GM12878 (cell line): ENCODE measurements around the gene PTPN14. TPM values are rescaled to one million over a fixed set of nuclear protein-coding genes. Genes with fewer than 3 reads are reported as not detected.

ENCODE experiments used
- ATAC-seq: fragments of 200-7000 bp; cut with Tn5 transposase; 3 replicates; pipeline ENCODE4 v1.9.1; 2020; ENCODE audit warnings: mild to moderate bottlenecking, moderate library complexity
- BruUV-seq: library from RNA; stranded (reverse); fragments of 400-500 nt; replicated peaks from 2 replicates; lab custom pipeline; 2021; lab: Mats Ljungman, UMichigan
- CTCF ChIA-PET: fragments of 300-600 bp; sonication (Branson Sonifier 250); formaldehyde crosslinking; extraction: SDS; loops from one replicate; lab custom pipeline; 2021; ENCODE audit warnings: inconsistent platforms; lab: Yijun Ruan, JAX
- POLR2A ChIA-PET: fragments of 350-600 bp; formaldehyde crosslinking; extraction: SDS; loops from one replicate; lab custom pipeline; 2021; ENCODE audit warnings: inconsistent platforms; lab: Charles Lee
- RAD21 ChIA-PET: fragments of 300-600 bp; sonication (Branson Sonifier 250); formaldehyde crosslinking; loops from one replicate; lab custom pipeline; 2023; ENCODE audit warnings: antibody characterized with exemption; ENCODE audit not compliant: unreplicated experiment; lab: Charles Lee
- SMC1A ChIA-PET: fragments of 300-600 bp; sonication (Branson Sonifier 250); formaldehyde crosslinking; loops from one replicate; lab custom pipeline; 2023; ENCODE audit not compliant: unreplicated experiment, uncharacterized antibody; lab: Charles Lee
- DNase-seq: peaks from one replicate; pipeline ENCODE4 v3.0.0-alpha.2; 2011; ENCODE audit warnings: low read depth, low spot score
- FAIRE-seq: peaks from 3 replicates; lab custom pipeline; 2011; peaks lifted over from hg19 to GRCh38; lab: Jason Lieb, UNC
- H2AFZ ChIP-seq: 2 replicates; pipeline ENCODE4 v1.6.0; 2011; ENCODE audit warnings: low read depth, low read length, control low read depth; ENCODE audit not compliant: control insufficient read depth
- H3K27ac ChIP-seq: 2 replicates; pipeline ENCODE4 v1.5.1; 2011; ENCODE audit warnings: control low read depth; ENCODE audit not compliant: control insufficient read depth, insufficient read depth
- H3K27me3 ChIP-seq, 2 experiments: replicated peaks in 1 of 2; 2 replicates each; pipeline versions ENCODE4 v1.6.0 to v1.6.1; 2011; ENCODE audit warnings: low read length in 1 of 2; ENCODE audit not compliant: control insufficient read depth in 2 of 2, insufficient read depth in 2 of 2
- H3K36me3 ChIP-seq, 2 experiments: 2 replicates each; pipeline ENCODE4 v1.5.1; 2011; ENCODE audit warnings: low read length in 1 of 2; ENCODE audit not compliant: control insufficient read depth in 2 of 2, insufficient read depth in 2 of 2
- H3K4me1 ChIP-seq: 2 replicates; pipeline ENCODE4 v1.6.1; 2011; ENCODE audit warnings: mild to moderate bottlenecking, low read length, moderate library complexity, mixed read lengths; ENCODE audit not compliant: control insufficient read depth, insufficient read depth
- H3K4me2 ChIP-seq: 2 replicates; pipeline ENCODE4 v1.6.0; 2011; ENCODE audit warnings: control low read depth; ENCODE audit not compliant: control insufficient read depth, insufficient read depth
- H3K4me3 ChIP-seq: fragments of 200-600 bp; sonication (generic); 2 replicates; pipeline ENCODE4 v1.5.1; 2016
- H3K79me2 ChIP-seq: 2 replicates; pipeline ENCODE4 v1.6.0; 2011; ENCODE audit warnings: low read length; ENCODE audit not compliant: control insufficient read depth, insufficient read depth
- H3K9ac ChIP-seq: 2 replicates; pipeline ENCODE4 v1.8.0; 2011; ENCODE audit warnings: low read length, control low read depth, mixed read lengths; ENCODE audit not compliant: control insufficient read depth, insufficient read depth
- H3K9me3 ChIP-seq: replicated peaks from 3 replicates; pipeline ENCODE4 v1.5.1; 2011; ENCODE audit warnings: mild to moderate bottlenecking, low read length; ENCODE audit not compliant: control insufficient read depth, insufficient read depth
- H4K20me1 ChIP-seq: 2 replicates; pipeline ENCODE4 v1.6.0; 2011; ENCODE audit not compliant: control insufficient read depth, insufficient read depth
- BHLHE40 ChIP-seq, 2 experiments: fragments of 450-650 bp in 1 of 2; IDR thresholded peaks; 2 replicates each; pipeline ENCODE4 v1.6.1; 2011 to 2017; ENCODE audit warnings: low read depth in 2 of 2, borderline replicate concordance in 1 of 2, improper control_type of control experiment in 1 of 2, low read length in 1 of 2, mild to moderate bottlenecking in 1 of 2
- DPF2 ChIP-seq: fragments of 450-650 bp; IDR thresholded peaks from 2 replicates; pipeline ENCODE4 v1.6.1; 2017; ENCODE audit warnings: mild to moderate bottlenecking
- GATAD2B ChIP-seq: fragments of 450-650 bp; conservative IDR thresholded peaks from 2 replicates; pipeline ENCODE4 v1.6.1; 2017; ENCODE audit warnings: low read depth, mild to moderate bottlenecking, moderate library complexity
- IKZF2 ChIP-seq, 2 experiments: fragments of 450-650 bp; IDR thresholded peaks; 2 replicates each; pipeline ENCODE4 v1.6.1; 2017; ENCODE audit warnings: mild to moderate bottlenecking in 2 of 2, moderate library complexity in 2 of 2
- IRF5 ChIP-seq: fragments of 450-650 bp; IDR thresholded peaks from 2 replicates; pipeline ENCODE4 v1.6.1; 2017; ENCODE audit warnings: borderline replicate concordance
- MLLT1 ChIP-seq: fragments of 450-650 bp; IDR thresholded peaks from 2 replicates; pipeline ENCODE4 v1.6.1; 2016; ENCODE audit warnings: mild to moderate bottlenecking
- MTA2 ChIP-seq: fragments of 450-650 bp; IDR thresholded peaks from 2 replicates; pipeline ENCODE4 v1.6.1; 2016; ENCODE audit warnings: low read depth, mild to moderate bottlenecking, moderate library complexity
- MTA3 ChIP-seq: IDR thresholded peaks from 2 replicates; pipeline ENCODE4 v1.6.1; 2012; ENCODE audit warnings: low read length, inconsistent platforms, borderline replicate concordance
- NR2F1 ChIP-seq: fragments of 450-650 bp; conservative IDR thresholded peaks from 2 replicates; pipeline ENCODE4 v1.6.1; 2017; ENCODE audit warnings: mild to moderate bottlenecking
- RAD21 ChIP-seq: IDR thresholded peaks from 2 replicates; pipeline ENCODE4 v1.6.1; 2011; ENCODE audit warnings: mild to moderate bottlenecking, low read depth, low read length, moderate library complexity; ENCODE audit not compliant: insufficient read depth
- ZBTB11 ChIP-seq: fragments of 450-650 bp; formaldehyde crosslinking; IDR thresholded peaks from 2 replicates; pipeline ENCODE4 v1.5.0; 2022; ENCODE audit warnings: mild to moderate bottlenecking, missing genetic modification characterization
- ZBTB4 ChIP-seq: fragments of 450-650 bp; formaldehyde crosslinking; IDR thresholded peaks from 2 replicates; pipeline ENCODE4 v1.4.0; 2022; ENCODE audit warnings: mild to moderate bottlenecking, moderate library complexity
- ZNF384 ChIP-seq: IDR thresholded peaks from 2 replicates; pipeline ENCODE4 v1.6.1; 2012; ENCODE audit warnings: low read depth, mild to moderate bottlenecking, low read length, improper control_type of control experiment, borderline replicate concordance
- WGBS: methylation state at CpG from one replicate; pipeline ENCODE4 v1.1.6; 2016; ENCODE audit warnings: low lambda C conversion rate; ENCODE audit not compliant: insufficient replicate concordance, insufficient coverage; ENCODE audit errors: missing lambda C conversion rate; 5-methylcytosine and 5-hydroxymethylcytosine counted together
- in situ Hi-C: fragments of 300-500 bp; cut with MboI; formaldehyde crosslinking; loops from 9 replicates; pipeline ENCODE4 v1.14.3; 2018; ENCODE audit warnings: mixed read lengths
- intact Hi-C: fragments of 100-400 bp; cut with micrococcal nuclease; formaldehyde crosslinking; loops from one replicate; pipeline ENCODE4 v1.14.2; 2022; ENCODE audit not compliant: unreplicated experiment
- polyA plus RNA-seq, 11 experiments: library from polyadenylated mRNA; depleted of rRNA in 4 of 11; unstranded in 6 of 11; stranded (reverse) in 5 of 11; fragments of >200 nt; fragmentation: Nextera tagmentation in 4 of 11; fragmentation: Illumina TruSeq in 1 of 11; extraction: Ambion mirVana in 4 of 11; extraction: Trizol in 1 of 11; gene quantifications; 1 replicate in 1 of 11; 2 replicates in 10 of 11; pipeline versions ENCODE4 v1.2.1 to v1.2.3, GENCODE V29; 2011 to 2016; ENCODE audit warnings: inconsistent platforms in 2 of 11, missing spikeins in 2 of 11, low read depth in 1 of 11
- total RNA-seq, 4 experiments: library from RNA; depleted of rRNA in 3 of 4; stranded (reverse); fragments of >200 nt in 3 of 4; fragmentation: Illumina TruSeq in 1 of 4; extraction: Trizol in 1 of 4; gene quantifications; 2 replicates each; pipeline versions ENCODE4 v1.2.1 to v1.2.3, GENCODE V29; 2013 to 2021

The PTPN14 gene
- total and polyA plus RNA-seq, 10 of the 15 experiments (the other 5 are each of a cell fraction or from before 2014, with no cell fraction given), result 0.05 to 5.1 (median 0.44) TPM

- H4K20me1 ChIP-seq, result no peaks in the 10 kb centered on the region
- no peaks in the 10 kb centered on the region for H3K27me3 ChIP-seq
- ATAC-seq (peak; percentile 81), FAIRE-seq (peak; percentile 13), DNase-seq (no peak)
- CTCF ChIA-PET, result interaction anchor here (0.9 to 4.5 kb wide), 3 partner anchors 12 to 60 kb away, joined by 3 to 16 read pairs (median 3); no protein-coding TSS in a partner anchor
- no peak overlapping the region for H3K4me3 ChIP-seq
- no peaks in the 10 kb centered on the region for H3K36me3 ChIP-seq
- H2AFZ ChIP-seq, result no peak overlapping the region
- no peak overlapping the region for H3K9ac ChIP-seq
- no peak overlapping the region for H3K27ac ChIP-seq
- no peaks in the 10 kb centered on the region for H3K79me2 ChIP-seq
- 25% methylated on average over 4 of the region's 5 CpGs for WGBS
- SMC1A ChIA-PET, result interaction anchor here (0.9 to 6.0 kb wide), 14 partner anchors 13 to 86 kb away, joined by 3 to 66 read pairs (median 5); partner anchors contain the start of gene PTPN14
- H3K4me2 ChIP-seq, result peak overlapping the region; percentile 30; the same call in 1 of the 2 replicates
- no peaks in the 10 kb centered on the region for H3K9me3 ChIP-seq
- intact Hi-C loops (no loop called here), in situ Hi-C loops (no loop called here)
- RAD21 ChIA-PET, result interaction anchor here (0.6 to 7.2 kb wide), 8 partner anchors 9 to 104 kb away, joined by 3 to 47 read pairs (median 4); no protein-coding TSS in a partner anchor
- POLR2A ChIA-PET, result interaction anchor here (0.6 to 2.7 kb wide), 7 partner anchors 11 to 86 kb away, joined by 3 to 10 read pairs (median 4); no protein-coding TSS in a partner anchor
- H3K4me1 ChIP-seq, result peaks cover 5% of the 10 kb centered on the region; the same call in 1 of the 2 replicates
- BruUV-seq, result no TSS peak
- TF ChIP-seq IKZF2 (IDR thresholded peaks at IDR 0.05), result peak; percentile 68 to 78
- TF ChIP-seq ZNF384, result peak; percentile 24; the same call in 1 of the 2 replicates
- TF ChIP-seq BHLHE40 (IDR thresholded peaks at IDR 0.05; ENCODE audit: borderline replicate concordance in 1 of 2, low read depth in 2 of 2, low read length in 1 of 2), result peak in 1 of 2 experiments; percentile 38; a peak in 1 of 4 replicates
- peak; percentile 27; the same call in 1 of the 2 replicates for TF ChIP-seq IRF5
- TF ChIP-seq MTA2, result peak; percentile 65; the same call in 1 of the 2 replicates
- TF ChIP-seq DPF2, result peak; percentile 70; the same call in 1 of the 2 replicates
- 0 out of 2 replicates have a peak, but pooled peaks have one; percentile 53 for TF ChIP-seq MLLT1
- TF ChIP-seq ZBTB11 (CRISPR knock-in tag), result no peak
- no peak for TF ChIP-seq NR2F1
- no peak for TF ChIP-seq ZBTB4 (CRISPR knock-in tag)
- TF ChIP-seq GATAD2B, result 0 out of 2 replicates have a peak, but pooled peaks have one; percentile 45
- TF ChIP-seq MTA3, result no peak
- no peak for TF ChIP-seq RAD21
These were observed 25.8 kb downstream of the PTPN14 start for GRCh38 chr1:214525535-214526019.
